C1 segment of cervical spinal cord (tissue), 14 donors: ENCODE data around the gene PTPN18.

Source experiments
- DNase-seq, 14 donors: peaks; one replicate each; lab custom pipeline; 2025; lab: John Stamatoyannopoulos, UW

Gene PTPN18

GRCh38 chr2:130339885-130340745, 15.7 kb upstream of the PTPN18 start:
- DNase-seq: no peak

- DNase-seq: no peak
Observed at GRCh38 chr2:130341562-130342019, 14.3 kb upstream of the PTPN18 start.

GRCh38 chr2:130342020-130342532, 13.8 kb upstream of the PTPN18 start:
- DNase-seq: peak; percentile 78 to 99 (median 88)

GRCh38 chr2:130342533-130343275, 13.2 kb upstream of the PTPN18 start, which contains the start of gene IMP4:
TSS of gene IMP4 (plus strand) at chr2:130342897. CDS start at chr2:130342933, 36 bp downstream.
- DNase-seq: peak; percentile 70 to 100 (median 96)

- no peak for DNase-seq
Observed at GRCh38 chr2:130344578-130344977, 11.3 kb upstream of the PTPN18 start.

- DNase-seq: no peak
Observed at GRCh38 chr2:130345091-130345490, 10.8 kb upstream of the PTPN18 start.

- no peak for DNase-seq
Observed at GRCh38 chr2:130345611-130346010, 10.2 kb upstream of the PTPN18 start.

- DNase-seq: no peak
Observed at GRCh38 chr2:130346041-130346740, 9.7 kb upstream of the PTPN18 start.

GRCh38 chr2:130346741-130347066, 9.2 kb upstream of the PTPN18 start:
- DNase-seq: no peak

GRCh38 chr2:130347220-130347925, 8.5 kb upstream of the PTPN18 start:
- DNase-seq: no peak

- no peak for DNase-seq
Observed at GRCh38 chr2:130349174-130349573, 6.7 kb upstream of the PTPN18 start.

GRCh38 chr2:130351711-130352110, 4.1 kb upstream of the PTPN18 start:
- DNase-seq: no peak

- DNase-seq: no peak
Observed at GRCh38 chr2:130352237-130352636, 3.6 kb upstream of the PTPN18 start.

GRCh38 chr2:130353291-130354138, 2.3 kb upstream of the PTPN18 start:
- DNase-seq: no peak

GRCh38 chr2:130354139-130354428, 1.8 kb upstream of the PTPN18 start:
- no peak for DNase-seq

- no peak for DNase-seq
Observed at GRCh38 chr2:130355172-130355577, 681 bp upstream of the PTPN18 start.

- DNase-seq: no peak
Observed at GRCh38 chr2:130357864-130358263, 2.0 kb downstream of the PTPN18 start.

- no peak for DNase-seq
Observed at GRCh38 chr2:130358420-130359350, 2.8 kb downstream of the PTPN18 start.

GRCh38 chr2:130359466-130359865, 3.6 kb downstream of the PTPN18 start:
- no peak for DNase-seq
